GM23248 (cell line): ENCODE data around the gene NSUN7. TPM values are rescaled to one million over a fixed set of nuclear protein-coding genes. Genes with fewer than 3 reads are reported as not detected.

Experiments used
- DNase-seq: peaks from one replicate; pipeline ENCODE4 v3.0.0-alpha.2; 2015
- H2AFZ ChIP-seq: fragments of 200-600 bp; sonication (generic); 2 replicates; pipeline ENCODE4 v1.6.1; 2016; ENCODE audit warnings: antibody characterized with exemption
- H3F3A ChIP-seq: fragments of 200-600 bp; sonication (generic); 2 replicates; pipeline ENCODE4 v1.6.1; 2016; ENCODE audit warnings: mild to moderate bottlenecking, antibody characterized with exemption, mixed run types; ENCODE audit not compliant: insufficient read depth
- H3K27ac ChIP-seq: fragments of 200-600 bp; sonication (generic); 2 replicates; pipeline ENCODE4 v1.5.1; 2016; ENCODE audit warnings: mild to moderate bottlenecking
- H3K27me3 ChIP-seq: fragments of 200-600 bp; sonication (generic); replicated peaks from 2 replicates; pipeline ENCODE4 v1.6.1; 2016; ENCODE audit warnings: mild to moderate bottlenecking; ENCODE audit not compliant: insufficient read depth
- H3K36me3 ChIP-seq: fragments of 200-600 bp; sonication (generic); 2 replicates; pipeline ENCODE4 v1.6.1; 2016; ENCODE audit warnings: low read depth, mild to moderate bottlenecking
- H3K4me1 ChIP-seq: fragments of 200-600 bp; sonication (generic); 2 replicates; pipeline ENCODE4 v1.6.1; 2016; ENCODE audit warnings: mild to moderate bottlenecking; ENCODE audit not compliant: insufficient read depth
- H3K4me2 ChIP-seq: fragments of 200-600 bp; sonication (generic); one replicate; pipeline ENCODE4 v1.6.1; 2016; ENCODE audit warnings: mild to moderate bottlenecking; ENCODE audit not compliant: unreplicated experiment
- H3K4me3 ChIP-seq: fragments of 200-600 bp; sonication (generic); 2 replicates; pipeline ENCODE4 v1.5.1; 2016; ENCODE audit warnings: mild to moderate bottlenecking
- H3K79me2 ChIP-seq: fragments of 200-600 bp; sonication (generic); 2 replicates; pipeline ENCODE4 v1.6.1; 2016; ENCODE audit warnings: mild to moderate bottlenecking; ENCODE audit not compliant: insufficient read depth
- H3K9ac ChIP-seq: fragments of 200-600 bp; sonication (generic); 2 replicates; pipeline ENCODE4 v1.6.1; 2016; ENCODE audit warnings: mild to moderate bottlenecking
- H3K9me2 ChIP-seq: fragments of 200-600 bp; sonication (generic); 2 replicates; pipeline ENCODE4 v1.6.1; 2016; ENCODE audit warnings: mixed run types, mild to moderate bottlenecking, moderate library complexity; ENCODE audit not compliant: insufficient read depth
- H3K9me3 ChIP-seq: fragments of 200-600 bp; sonication (generic); one replicate; pipeline ENCODE4 v1.6.1; 2017; ENCODE audit warnings: low read depth
- H4K20me1 ChIP-seq: fragments of 200-600 bp; sonication (generic); 2 replicates; pipeline ENCODE4 v1.6.0; 2016; ENCODE audit not compliant: insufficient read depth
- EZH2 ChIP-seq: fragments of 200-600 bp; sonication (generic); IDR thresholded peaks from 2 replicates; pipeline ENCODE4 v1.6.1; 2018; ENCODE audit warnings: antibody characterized with exemption, mild to moderate bottlenecking; ENCODE audit not compliant: insufficient read depth, poor library complexity, severe bottlenecking
- EZH2phosphoT487 ChIP-seq: fragments of 200-600 bp; sonication (generic); IDR thresholded peaks from 2 replicates; pipeline ENCODE4 v1.6.1; 2018; ENCODE audit warnings: antibody characterized with exemption, moderate library complexity, mild to moderate bottlenecking, low read depth; ENCODE audit not compliant: insufficient read depth
- whole genome bisulfite sequencing, 2 experiments: methylation state at CpG; one replicate each; pipeline ENCODE4 v1.1.6; 2015 to 2017; ENCODE audit warnings: low lambda C conversion rate in 2 of 2, low coverage in 1 of 2; ENCODE audit errors: missing lambda C conversion rate in 2 of 2; 5-methylcytosine and 5-hydroxymethylcytosine counted together
- in situ Hi-C: fragments of 300-500 bp; cut with MboI; formaldehyde crosslinking; loops from 2 replicates; pipeline ENCODE4 v1.15.0; 2020
- polyA plus RNA-seq: library from polyadenylated mRNA; unstranded; fragments of >200 nt; fragmentation: Nextera tagmentation; extraction: Ambion mirVana; gene quantifications from 2 replicates; pipeline ENCODE4 v1.2.1, GENCODE V29; 2016
- total RNA-seq: library from RNA; depleted of rRNA; stranded (reverse); fragments of >200 nt; shearing (Covaris generic); gene quantifications from 2 replicates; pipeline ENCODE4 v1.2.3, GENCODE V29; 2014

The NSUN7 gene
- total and polyA plus RNA-seq, 2 experiments from 2014 or later: 0.05 TPM; not detected in 1

GRCh38 chr4:40718586-40718985 is 31.2 kb upstream of the NSUN7 start:
- H3K4me1 ChIP-seq: no peaks in the 10 kb centered on the region
- no peak overlapping the region for H3K9ac ChIP-seq
- no peaks in the 10 kb centered on the region for H3K79me2 ChIP-seq
- H3K9me2 ChIP-seq: no peaks in the 10 kb centered on the region
- H3F3A ChIP-seq: no peaks in the 10 kb centered on the region
- DNase-seq: no peak
- no peaks in the 10 kb centered on the region; the same call in 1 of the 2 replicates for H3K27me3 ChIP-seq
- H4K20me1 ChIP-seq: no peaks in the 10 kb centered on the region
- H2AFZ ChIP-seq: no peak overlapping the region
- no peak overlapping the region for H3K27ac ChIP-seq
- H3K9me3 ChIP-seq: no peaks in the 10 kb centered on the region
- in situ Hi-C loops: loop anchor here (25.0 kb wide), 1 partner anchor 556 kb away; no protein-coding TSS in a partner anchor
- TF ChIP-seq EZH2 (no peak), EZH2phosphoT487 (no peak)
- WGBS, 2 experiments: 44 to 54% methylated on average over 3 of the region's 3 CpGs
- no peak overlapping the region for H3K4me3 ChIP-seq
- H3K4me2 ChIP-seq: no peak overlapping the region
- no peaks in the 10 kb centered on the region for H3K36me3 ChIP-seq

GRCh38 chr4:40719008-40719623 is 30.6 kb upstream of the NSUN7 start:
- TF ChIP-seq EZH2 (no peak), EZH2phosphoT487 (no peak)
- Histone ChIP-seq H2AFZ (no peak overlapping the region), H3F3A (no peaks in the 10 kb centered on the region), H3K9me3 (no peaks in the 10 kb centered on the region), H4K20me1 (no peaks in the 10 kb centered on the region), H3K4me1 (no peaks in the 10 kb centered on the region), H3K36me3 (no peaks in the 10 kb centered on the region), H3K4me2 (no peak overlapping the region), H3K79me2 (no peaks in the 10 kb centered on the region), H3K27me3 (no peaks in the 10 kb centered on the region; the same call in 1 of the 2 replicates), H3K9me2 (no peaks in the 10 kb centered on the region), H3K9ac (no peak overlapping the region), H3K27ac (no peak overlapping the region), H3K4me3 (no peak overlapping the region)
- in situ Hi-C loops: loop anchor here (25.0 kb wide), 1 partner anchor 557 kb away; no protein-coding TSS in a partner anchor
- 39 to 49% methylated on average over 5 of the region's 5 CpGs for WGBS, 2 experiments
- peak; percentile 63 for DNase-seq

- H3K9ac ChIP-seq: no peak overlapping the region
- TF ChIP-seq EZH2phosphoT487 (no peak), EZH2 (no peak)
- H3K36me3 ChIP-seq: no peaks in the 10 kb centered on the region
- DNase-seq: no peak
- H3F3A ChIP-seq: no peaks in the 10 kb centered on the region
- no peaks in the 10 kb centered on the region for H3K79me2 ChIP-seq
- no peak overlapping the region for H3K4me2 ChIP-seq
- H3K27ac ChIP-seq: no peak overlapping the region
- in situ Hi-C loops: loop anchor here (10.0 to 25.0 kb wide), 2 partner anchors 396 to 558 kb away; no protein-coding TSS in a partner anchor
- no peaks in the 10 kb centered on the region for H3K9me2 ChIP-seq
- WGBS, 2 experiments: 45 to 54% methylated on average over 4 of the region's 4 CpGs
- no peaks in the 10 kb centered on the region for H4K20me1 ChIP-seq
- no peaks in the 10 kb centered on the region for H3K4me1 ChIP-seq
- no peaks in the 10 kb centered on the region; the same call in 1 of the 2 replicates for H3K27me3 ChIP-seq
- no peaks in the 10 kb centered on the region for H3K9me3 ChIP-seq
- H3K4me3 ChIP-seq: no peak overlapping the region
- H2AFZ ChIP-seq: no peak overlapping the region
These were observed 29.4 kb upstream of the NSUN7 start for GRCh38 chr4:40720351-40720750.

GRCh38 chr4:40720916-40721315 is 28.8 kb upstream of the NSUN7 start:
- in situ Hi-C loops: loop anchor here (10.0 to 25.0 kb wide), 2 partner anchors 396 to 559 kb away; no protein-coding TSS in a partner anchor

More at GRCh38 chr4:40720916-40721315, 28.8 kb upstream of the NSUN7 start:
- no peaks in the 10 kb centered on the region for H3K9me2 ChIP-seq
- H3K9me3 ChIP-seq: no peaks in the 10 kb centered on the region
- DNase-seq: no peak
- no peaks in the 10 kb centered on the region for H3K36me3 ChIP-seq
- no peaks in the 10 kb centered on the region for H3K79me2 ChIP-seq
- no peak overlapping the region for H3K27ac ChIP-seq
- H3K4me2 ChIP-seq: no peak overlapping the region
- WGBS, 2 experiments: 25 to 32% methylated on average over 3 of the region's 3 CpGs
- no peak overlapping the region for H2AFZ ChIP-seq
- no peak overlapping the region for H3K4me3 ChIP-seq
- no peaks in the 10 kb centered on the region; the same call in 1 of the 2 replicates for H3K27me3 ChIP-seq
- TF ChIP-seq EZH2: no peak
- no peaks in the 10 kb centered on the region for H3K4me1 ChIP-seq
- H3F3A ChIP-seq: no peaks in the 10 kb centered on the region
- no peak overlapping the region for H3K9ac ChIP-seq
- no peaks in the 10 kb centered on the region for H4K20me1 ChIP-seq
